ENCODE measurements around the gene ZSWIM5.
"Not testable (repeated sequence)": the region's sequence is repeated elsewhere in the genome, so short reads cannot be mapped to it uniquely, and the experiment has no call there.

The ZSWIM5 gene

GRCh38 chr1:45148209-45148825, 58.1 kb downstream of the ZSWIM5 start:
- DNase-seq (ENCODE audit: insufficient read length, low spot score) (no peak), FAIRE-seq (no peak)

- FAIRE-seq: no peak
- DNase-seq (ENCODE audit: insufficient read length, low spot score): no peak
Observed at GRCh38 chr1:45146833-45147232, 59.6 kb downstream of the ZSWIM5 start.

- FAIRE-seq (no peak), DNase-seq (ENCODE audit: insufficient read length, low spot score) (no peak)
Observed at GRCh38 chr1:45141247-45142003, 65.0 kb downstream of the ZSWIM5 start.

- FAIRE-seq (no peak), DNase-seq (ENCODE audit: insufficient read length, low spot score) (no peak)
Observed at GRCh38 chr1:45136984-45137383, 69.4 kb downstream of the ZSWIM5 start.

GRCh38 chr1:45135316-45135715, 71.1 kb downstream of the ZSWIM5 start:
- DNase-seq (ENCODE audit: insufficient read length, low spot score) (no peak), FAIRE-seq (no peak)

- no peak for DNase-seq (ENCODE audit: insufficient read length, low spot score)
Observed at GRCh38 chr1:45134461-45134873, 71.9 kb downstream of the ZSWIM5 start.

GRCh38 chr1:45132719-45133118, 73.7 kb downstream of the ZSWIM5 start:
- not testable (repeated sequence) for FAIRE-seq; DNase-seq (ENCODE audit: insufficient read length, low spot score)

More at GRCh38 chr1:45134461-45134873, 71.9 kb downstream of the ZSWIM5 start:
- peak; percentile 65 for FAIRE-seq

GRCh38 chr1:45123358-45123757, 83.0 kb downstream of the ZSWIM5 start:
- no peak for FAIRE-seq
- no peak for DNase-seq (ENCODE audit: insufficient read length, low spot score)

- FAIRE-seq (no peak), DNase-seq (ENCODE audit: insufficient read length, low spot score) (no peak)
Observed at GRCh38 chr1:45122724-45123123, 83.7 kb downstream of the ZSWIM5 start.

- no peak for DNase-seq (ENCODE audit: insufficient read length, low spot score)
- FAIRE-seq: no peak
Observed at GRCh38 chr1:45117766-45118165, 88.6 kb downstream of the ZSWIM5 start.

- no peak for FAIRE-seq
- no peak for DNase-seq (ENCODE audit: insufficient read length, low spot score)
Observed at GRCh38 chr1:45116820-45117219, 89.6 kb downstream of the ZSWIM5 start.

GRCh38 chr1:45116340-45116739, 90.1 kb downstream of the ZSWIM5 start:
- FAIRE-seq: no peak

GRCh38 chr1:45115198-45115597, 91.2 kb downstream of the ZSWIM5 start:
- not testable (repeated sequence) for DNase-seq (ENCODE audit: insufficient read length, low spot score); FAIRE-seq

More at GRCh38 chr1:45116340-45116739, 90.1 kb downstream of the ZSWIM5 start:
- DNase-seq (ENCODE audit: insufficient read length, low spot score): no peak

GRCh38 chr1:45112661-45113060, 93.7 kb downstream of the ZSWIM5 start:
- no peak for FAIRE-seq
- no peak for DNase-seq (ENCODE audit: insufficient read length, low spot score)

- DNase-seq (ENCODE audit: insufficient read length, low spot score) (no peak), FAIRE-seq (no peak)
Observed at GRCh38 chr1:45111239-45111638, 95.2 kb downstream of the ZSWIM5 start.

GRCh38 chr1:45107782-45108181, 98.6 kb downstream of the ZSWIM5 start:
- FAIRE-seq: no peak
- DNase-seq (ENCODE audit: insufficient read length, low spot score): no peak

- FAIRE-seq; DNase-seq (ENCODE audit: insufficient read length, low spot score): not testable (repeated sequence)
Observed at GRCh38 chr1:45106864-45107263, 99.5 kb downstream of the ZSWIM5 start.

- not testable (repeated sequence) for FAIRE-seq; DNase-seq (ENCODE audit: insufficient read length, low spot score)
Observed at GRCh38 chr1:45106156-45106545, 100.3 kb downstream of the ZSWIM5 start.

GRCh38 chr1:45105486-45106155, 100.8 kb downstream of the ZSWIM5 start:
- not testable (repeated sequence) for FAIRE-seq; DNase-seq (ENCODE audit: insufficient read length, low spot score)

- no peak for FAIRE-seq
- DNase-seq (ENCODE audit: insufficient read length, low spot score): no peak
Observed at GRCh38 chr1:45103534-45103933, 102.9 kb downstream of the ZSWIM5 start.

- no peak for FAIRE-seq
- DNase-seq (ENCODE audit: insufficient read length, low spot score): no peak
Observed at GRCh38 chr1:45101947-45102346, 104.5 kb downstream of the ZSWIM5 start.

Data from GM19239 (cell line).